ENCODE results near the gene PWWP2A.

DNA sequence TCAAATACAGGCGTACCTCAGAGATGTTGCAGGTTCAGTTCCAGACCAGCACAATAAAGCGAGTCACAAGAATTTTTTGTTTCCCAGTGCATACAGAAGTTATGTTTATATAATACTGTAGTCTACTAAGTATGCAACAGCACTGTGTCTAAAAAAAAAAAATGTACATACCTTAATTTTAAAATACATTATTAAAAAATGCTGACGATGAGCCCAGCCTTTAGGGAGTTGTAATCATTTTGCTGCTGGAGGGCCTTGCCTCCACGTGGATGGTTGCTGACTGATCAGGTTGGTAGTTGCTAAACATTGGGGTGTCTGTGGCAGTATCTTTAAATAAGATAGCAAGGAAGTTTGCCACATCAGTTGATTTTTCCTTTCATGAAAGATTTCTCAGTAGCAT is 62.0 kb downstream of the PWWP2A start:
- TF ChIP-seq, protein P1, sequence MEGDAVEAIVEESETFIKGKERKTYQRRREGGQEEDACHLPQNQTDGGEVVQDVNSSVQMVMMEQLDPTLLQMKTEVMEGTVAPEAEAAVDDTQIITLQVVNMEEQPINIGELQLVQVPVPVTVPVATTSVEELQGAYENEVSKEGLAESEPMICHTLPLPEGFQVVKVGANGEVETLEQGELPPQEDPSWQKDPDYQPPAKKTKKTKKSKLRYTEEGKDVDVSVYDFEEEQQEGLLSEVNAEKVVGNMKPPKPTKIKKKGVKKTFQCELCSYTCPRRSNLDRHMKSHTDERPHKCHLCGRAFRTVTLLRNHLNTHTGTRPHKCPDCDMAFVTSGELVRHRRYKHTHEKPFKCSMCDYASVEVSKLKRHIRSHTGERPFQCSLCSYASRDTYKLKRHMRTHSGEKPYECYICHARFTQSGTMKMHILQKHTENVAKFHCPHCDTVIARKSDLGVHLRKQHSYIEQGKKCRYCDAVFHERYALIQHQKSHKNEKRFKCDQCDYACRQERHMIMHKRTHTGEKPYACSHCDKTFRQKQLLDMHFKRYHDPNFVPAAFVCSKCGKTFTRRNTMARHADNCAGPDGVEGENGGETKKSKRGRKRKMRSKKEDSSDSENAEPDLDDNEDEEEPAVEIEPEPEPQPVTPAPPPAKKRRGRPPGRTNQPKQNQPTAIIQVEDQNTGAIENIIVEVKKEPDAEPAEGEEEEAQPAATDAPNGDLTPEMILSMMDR (IDR thresholded peaks at IDR 0.05), result no peak
- TF ChIP-seq POLR2AphosphoS5 (IDR thresholded peaks at IDR 0.05; ENCODE audit: low read depth, low read length) (no peak), SIN3A (IDR thresholded peaks at IDR 0.05; ENCODE audit: borderline replicate concordance, insufficient read depth, low read depth, low read length) (no peak)
